AG10803 (cell line): ENCODE measurements around the gene RPH3AL.
A peak's percentile ranks its signal among the peaks of the same experiment; 100 is the strongest.
"Not testable (repeated sequence)": the region's sequence is repeated elsewhere in the genome, so short reads cannot be mapped to it uniquely, and the experiment has no call there.

Experiments used
- DNase-seq: peaks from one replicate; pipeline ENCODE4 v3.0.0; 2010; ENCODE audit warnings: low read depth
- H3K4me3 ChIP-seq: 2 replicates; pipeline ENCODE4 v1.5.1; 2011; ENCODE audit warnings: mild to moderate bottlenecking, low read length, control low read depth
- TF ChIP-seq, protein P1 (sequence below): conservative IDR thresholded peaks from 2 replicates; pipeline ENCODE4 v1.5.1; 2011; ENCODE audit warnings: mild to moderate bottlenecking, low read length, control low read depth, inconsistent platforms

RPH3AL gene

DNA sequence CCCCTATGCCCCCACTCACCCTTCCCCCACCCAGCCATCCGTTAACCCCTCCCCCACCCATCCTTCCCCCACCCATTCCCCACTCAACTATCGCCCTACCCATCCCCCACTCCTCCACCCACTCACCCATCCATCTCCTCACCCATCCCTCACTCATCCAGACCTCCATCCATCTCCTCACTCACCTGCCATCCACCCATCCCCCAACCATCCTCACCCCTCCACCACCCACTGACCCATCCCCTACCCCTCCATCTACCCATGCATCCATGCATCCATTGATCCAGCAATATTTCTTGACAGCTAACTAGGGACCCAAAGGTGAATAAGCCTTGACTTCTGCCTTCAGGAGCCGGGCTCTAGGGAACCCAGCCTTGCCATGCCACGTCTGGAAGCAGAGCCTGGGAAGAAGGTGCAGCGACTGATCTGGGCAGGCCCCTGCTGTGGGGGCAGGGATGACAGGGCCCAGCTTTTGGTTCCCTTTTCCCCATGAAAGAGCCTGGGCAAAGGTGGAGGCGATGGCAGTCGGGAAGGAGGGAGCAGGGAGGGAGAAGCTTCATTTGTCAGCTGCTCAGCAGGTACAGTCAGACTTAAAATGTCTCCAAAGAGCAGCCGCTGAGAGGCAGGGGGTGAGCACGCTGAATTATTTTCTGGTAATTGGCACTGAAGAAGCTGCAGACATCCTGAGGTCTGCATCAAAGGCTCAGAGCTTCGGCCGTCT, 148.0 kb downstream of the RPH3AL start:
- TF ChIP-seq, protein P1, sequence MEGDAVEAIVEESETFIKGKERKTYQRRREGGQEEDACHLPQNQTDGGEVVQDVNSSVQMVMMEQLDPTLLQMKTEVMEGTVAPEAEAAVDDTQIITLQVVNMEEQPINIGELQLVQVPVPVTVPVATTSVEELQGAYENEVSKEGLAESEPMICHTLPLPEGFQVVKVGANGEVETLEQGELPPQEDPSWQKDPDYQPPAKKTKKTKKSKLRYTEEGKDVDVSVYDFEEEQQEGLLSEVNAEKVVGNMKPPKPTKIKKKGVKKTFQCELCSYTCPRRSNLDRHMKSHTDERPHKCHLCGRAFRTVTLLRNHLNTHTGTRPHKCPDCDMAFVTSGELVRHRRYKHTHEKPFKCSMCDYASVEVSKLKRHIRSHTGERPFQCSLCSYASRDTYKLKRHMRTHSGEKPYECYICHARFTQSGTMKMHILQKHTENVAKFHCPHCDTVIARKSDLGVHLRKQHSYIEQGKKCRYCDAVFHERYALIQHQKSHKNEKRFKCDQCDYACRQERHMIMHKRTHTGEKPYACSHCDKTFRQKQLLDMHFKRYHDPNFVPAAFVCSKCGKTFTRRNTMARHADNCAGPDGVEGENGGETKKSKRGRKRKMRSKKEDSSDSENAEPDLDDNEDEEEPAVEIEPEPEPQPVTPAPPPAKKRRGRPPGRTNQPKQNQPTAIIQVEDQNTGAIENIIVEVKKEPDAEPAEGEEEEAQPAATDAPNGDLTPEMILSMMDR, result no peak
- DNase-seq, result no peak
- H3K4me3 ChIP-seq, result no peak overlapping the region

DNA sequence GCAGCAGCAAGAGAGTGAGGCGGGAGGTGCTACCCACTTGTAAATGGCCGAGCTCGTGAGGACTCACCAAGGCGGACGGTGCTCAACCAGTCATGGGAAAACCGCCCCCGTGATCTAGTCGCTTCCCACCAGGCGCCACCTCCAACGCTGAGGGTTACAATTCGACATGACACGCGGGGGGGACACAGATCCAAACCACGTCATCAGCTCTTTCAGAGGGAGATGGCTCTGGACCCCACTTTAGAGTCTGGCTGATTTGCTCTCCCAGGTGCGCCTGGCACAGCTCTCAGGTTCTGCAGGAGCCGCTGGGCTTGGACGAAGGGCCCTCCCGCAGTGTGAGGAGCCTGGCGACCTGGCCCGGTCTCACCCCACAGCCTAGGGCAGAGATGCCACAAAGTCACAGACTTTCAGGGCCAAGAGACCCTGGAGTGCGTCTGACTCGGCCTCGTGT, 150.1 kb downstream of the RPH3AL start:
- DNase-seq, result no peak
- no peak overlapping the region for H3K4me3 ChIP-seq
- TF ChIP-seq, protein P1, result no peak

DNA sequence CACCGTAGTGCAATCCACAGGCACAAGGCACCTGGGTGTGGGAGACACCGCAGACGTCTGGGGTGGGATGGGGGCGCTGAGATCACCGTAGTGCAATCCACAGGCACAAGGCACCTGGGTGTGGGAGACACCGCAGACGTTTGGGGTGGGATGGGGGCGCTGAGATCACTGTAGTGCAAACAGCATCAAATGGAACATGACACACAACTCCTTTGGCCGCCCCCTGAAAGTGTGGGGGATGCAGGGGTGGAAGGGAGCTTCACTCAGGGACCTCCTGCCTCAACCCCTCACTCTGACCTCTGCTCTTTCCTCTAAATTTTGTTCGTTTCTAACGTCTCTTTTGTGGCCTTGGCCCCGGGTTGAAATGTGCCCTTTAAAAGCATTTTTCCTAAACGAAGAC, 150.9 kb downstream of the RPH3AL start:
- not testable (repeated sequence) for H3K4me3 ChIP-seq, DNase-seq

DNA sequence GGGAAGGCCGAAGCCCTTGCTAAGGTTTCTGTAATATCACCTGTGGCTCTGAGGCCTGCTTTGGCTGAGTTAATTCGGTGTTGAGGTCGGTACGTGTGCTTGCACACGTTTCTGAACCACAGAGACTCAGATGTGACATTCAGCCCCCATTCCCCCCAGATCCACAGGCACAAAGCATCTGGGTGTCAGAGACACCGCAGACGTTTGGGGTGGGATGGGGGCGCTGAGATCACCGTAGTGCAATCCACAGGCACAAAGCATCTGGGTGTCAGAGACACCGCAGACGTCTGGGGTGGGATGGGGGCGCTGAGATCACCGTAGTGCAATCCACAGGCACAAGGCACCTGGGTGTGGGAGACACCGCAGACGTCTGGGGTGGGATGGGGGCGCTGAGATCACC, 151.3 kb downstream of the RPH3AL start:
- DNase-seq, H3K4me3 ChIP-seq: not testable (repeated sequence)

DNA sequence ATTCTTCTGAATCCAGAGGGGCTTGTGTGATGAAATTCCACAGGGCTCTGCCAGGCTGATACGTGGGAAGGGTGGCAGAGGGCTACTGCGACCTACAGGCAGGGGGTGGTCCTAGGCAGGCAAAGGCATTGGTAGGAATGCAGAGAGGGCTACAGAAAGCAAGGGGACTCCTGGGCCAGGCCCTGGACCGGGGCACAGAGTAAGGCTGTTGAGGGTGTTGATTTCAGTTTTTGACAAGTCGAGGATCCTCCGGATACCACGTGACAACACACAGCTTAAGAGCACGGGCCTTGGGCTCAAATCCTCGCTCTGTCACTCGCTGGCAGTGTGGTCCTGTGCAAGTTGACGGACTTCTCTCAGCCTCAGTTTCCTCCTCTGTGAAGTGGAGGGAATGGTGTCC, 152.0 kb downstream of the RPH3AL start:
- H3K4me3 ChIP-seq, result no peak overlapping the region
- TF ChIP-seq, protein P1, result no peak
- DNase-seq, result no peak

DNA sequence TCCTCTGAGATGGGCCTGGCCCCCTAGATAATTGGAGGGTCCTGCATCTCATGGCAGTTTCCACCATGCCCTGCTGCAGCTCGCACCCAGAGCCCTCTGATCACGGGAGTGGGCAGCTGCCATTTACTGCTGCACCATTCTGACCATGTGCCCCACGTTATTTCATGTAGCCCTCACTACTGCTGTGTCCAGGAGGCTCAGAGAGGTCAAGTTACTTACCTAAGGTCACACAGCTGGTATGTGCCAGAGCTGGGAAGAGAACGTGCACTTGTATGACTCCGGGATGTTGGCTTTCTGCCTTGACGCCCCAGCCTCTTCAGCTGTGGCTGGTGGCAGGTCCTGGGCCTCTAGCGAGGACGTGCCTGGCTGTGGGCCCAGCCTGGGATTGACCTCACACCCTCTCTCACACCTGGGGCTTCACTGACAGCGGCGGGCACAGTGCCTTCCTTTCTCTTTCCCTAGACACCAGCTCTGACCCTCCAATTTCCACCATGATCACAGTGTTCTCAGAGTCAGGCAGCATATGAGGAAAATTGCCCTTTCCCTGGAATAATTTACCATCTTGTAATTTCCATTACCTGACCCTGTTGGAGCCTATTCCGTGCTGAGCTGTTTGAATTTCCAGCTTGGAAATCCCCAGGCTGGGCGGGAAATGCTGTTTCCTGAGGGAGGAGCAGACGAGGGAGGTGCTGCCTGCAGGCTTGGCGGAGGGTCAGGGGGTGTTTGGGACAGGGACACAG, 152.6 kb downstream of the RPH3AL start:
- TF ChIP-seq, protein P1, result no peak
- DNase-seq, result no peak
- H3K4me3 ChIP-seq, result no peak overlapping the region

DNA sequence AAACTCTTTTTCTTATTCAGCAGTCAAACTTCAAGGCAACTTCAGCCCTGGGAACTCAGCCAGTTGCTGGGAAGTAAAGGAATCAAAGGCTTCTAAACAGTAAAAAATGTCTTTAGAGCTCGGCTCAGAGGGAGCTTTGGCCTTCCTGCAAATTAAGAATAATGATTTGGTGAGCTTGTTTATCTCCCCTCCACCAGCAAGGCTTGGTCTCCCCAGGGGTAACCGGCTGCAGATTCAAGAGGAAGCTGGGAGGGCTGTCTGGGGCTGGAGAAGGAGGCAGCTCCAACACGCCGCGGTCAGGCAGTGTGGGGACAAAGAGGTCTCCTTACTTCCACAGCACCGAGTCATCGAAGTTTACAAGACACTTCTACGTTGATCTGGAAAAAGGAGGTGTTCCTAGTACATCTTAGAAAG, 153.4 kb downstream of the RPH3AL start:
- peak; percentile 13 for DNase-seq
- H3K4me3 ChIP-seq, result no peak overlapping the region
- TF ChIP-seq, protein P1, result no peak

DNA sequence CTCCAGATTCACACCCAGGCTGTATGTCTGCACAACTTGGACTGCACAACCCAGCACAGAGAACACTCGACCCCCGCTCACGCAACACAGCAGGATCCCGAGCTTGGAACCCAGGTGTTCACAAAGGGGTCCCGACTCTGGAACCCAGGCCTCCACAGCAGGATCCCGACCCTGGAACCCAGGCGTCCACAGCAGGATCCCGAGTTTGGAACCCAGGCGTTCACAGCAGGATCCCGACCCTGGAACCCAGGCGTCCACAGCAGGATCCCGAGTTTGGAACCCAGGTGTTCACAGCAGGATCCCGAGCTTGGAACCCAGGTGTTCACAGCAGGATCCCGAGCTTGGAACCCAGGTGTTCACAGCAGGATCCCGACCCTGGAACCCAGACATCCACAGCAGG, 154.4 kb downstream of the RPH3AL start:
- not testable (repeated sequence) for DNase-seq, H3K4me3 ChIP-seq
